Thoracic aorta (tissue), 2 donors: ENCODE measurements around the gene MCF2L. TPM values are rescaled to one million over a fixed set of nuclear protein-coding genes. Genes with fewer than 3 reads are reported as not detected.

Experiments used
- ATAC-seq: fragments of 150-250 bp; one replicate; pipeline ENCODE4 v1.8.0; 2017; ENCODE audit warnings: low read depth; ENCODE audit not compliant: insufficient number of reproducible peaks, low FRiP score
- DNase-seq: peaks from one replicate; pipeline ENCODE4 v3.0.0-alpha.2; 2020; ENCODE audit warnings: low spot score
- H3K27ac ChIP-seq, 2 donors: fragments of 200-600 bp; sonication (generic); 1 replicate in 1 of 2; 2 replicates in 1 of 2; pipeline ENCODE4 v1.5.1; 2016; ENCODE audit warnings: mild to moderate bottlenecking in 2 of 2, moderate library complexity in 2 of 2
- H3K27me3 ChIP-seq: fragments of 200-600 bp; sonication (generic); replicated peaks from 2 replicates; pipeline ENCODE4 v1.6.0; 2016; ENCODE audit warnings: mild to moderate bottlenecking; ENCODE audit not compliant: insufficient read depth
- H3K36me3 ChIP-seq: fragments of 200-600 bp; sonication (generic); one replicate; pipeline ENCODE4 v1.5.1; 2016
- H3K4me1 ChIP-seq, 2 donors: fragments of 200-600 bp; sonication (generic); 1 replicate in 1 of 2; 2 replicates in 1 of 2; pipeline versions ENCODE4 v1.5.1 to v1.6.0; 2016; ENCODE audit warnings: low read depth in 2 of 2, mild to moderate bottlenecking in 1 of 2; ENCODE audit not compliant: control insufficient read depth in 1 of 2
- H3K4me3 ChIP-seq: fragments of 200-600 bp; sonication (generic); 2 replicates; pipeline ENCODE4 v1.5.1; 2016; ENCODE audit warnings: mild to moderate bottlenecking
- H3K9me3 ChIP-seq: fragments of 200-600 bp; sonication (generic); 2 replicates; pipeline ENCODE4 v1.5.1; 2016
- total RNA-seq, 2 donors: library from RNA; depleted of rRNA; stranded (reverse); fragments of >200 nt; gene quantifications; one replicate each; pipeline versions ENCODE4 v1.1.0 to v1.2.3, GENCODE V29; 2016
- TF ChIP-seq, protein P1 (sequence below): fragments of 200-600 bp; sonication (generic); IDR thresholded peaks from one replicate; pipeline ENCODE4 v1.5.1; 2019; ENCODE audit warnings: antibody characterized with exemption

MCF2L gene
- total RNA-seq, 2 donors from 2014 or later = 34.9 to 49.2 TPM

DNA sequence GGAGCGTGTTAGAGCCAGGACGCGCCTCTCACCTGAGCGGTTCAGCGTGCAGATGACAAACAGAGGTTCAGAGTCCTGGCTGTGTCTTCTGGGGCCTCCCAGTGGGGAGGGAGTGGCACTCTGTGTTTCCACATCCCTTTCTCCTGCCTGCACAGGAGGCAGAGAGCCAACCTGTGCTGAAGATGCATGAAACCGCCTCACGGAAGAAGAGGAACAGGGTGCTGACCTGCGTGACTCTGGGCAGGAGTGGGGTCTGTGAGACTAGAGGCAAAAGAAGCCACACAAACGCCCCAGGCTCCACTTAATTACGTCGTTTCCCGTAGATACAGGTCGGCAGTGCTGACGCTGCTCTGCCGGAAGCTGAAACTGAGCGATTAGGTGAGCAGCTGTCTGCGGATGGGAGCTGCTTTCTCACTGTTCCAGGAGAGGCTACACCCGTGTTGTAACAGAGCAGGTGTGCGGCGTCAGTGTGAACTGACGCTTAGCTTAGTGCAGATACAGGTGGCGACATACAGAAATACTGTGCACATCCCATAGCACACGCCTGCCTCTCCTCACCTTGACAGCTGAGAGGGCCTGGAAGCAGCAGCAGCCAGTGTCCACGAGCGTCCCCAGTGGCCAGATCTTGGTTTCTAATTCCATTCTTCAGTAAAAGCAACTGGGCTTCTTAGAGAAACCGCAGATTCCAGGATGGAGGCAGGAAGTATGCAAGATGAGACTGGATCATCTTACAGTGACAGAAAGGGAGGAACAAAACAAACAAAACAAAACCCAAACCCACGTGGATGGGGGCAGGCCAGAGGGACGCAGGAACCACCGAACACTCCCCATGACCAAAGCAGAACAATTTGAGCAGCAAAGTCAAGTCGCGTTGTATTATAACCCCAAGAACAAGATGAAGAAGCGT, 37.7 kb upstream of the MCF2L start:
- no peaks in the 10 kb centered on the region for H3K9me3 ChIP-seq

DNA sequence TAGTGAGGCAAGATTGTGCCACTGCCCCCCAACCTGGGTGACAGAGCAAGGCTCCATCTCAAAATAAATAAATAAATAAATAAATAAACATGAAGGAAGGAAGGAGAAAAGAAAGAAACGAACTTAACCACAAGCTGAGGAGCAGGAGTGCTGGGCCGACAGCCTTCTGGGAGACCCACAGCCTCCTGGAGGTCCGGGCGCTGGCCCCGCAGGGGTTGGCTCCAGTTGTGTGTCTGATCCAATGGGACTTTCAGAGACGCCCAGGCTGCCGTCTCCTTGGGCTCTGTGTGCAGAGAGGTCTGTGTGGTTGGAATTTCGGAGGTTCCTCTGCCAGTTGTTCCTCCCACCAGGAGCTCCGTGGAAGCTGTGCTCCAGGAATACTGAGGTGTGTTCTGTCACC, 36.0 kb upstream of the MCF2L start:
- Histone ChIP-seq H3K4me1 (peaks cover 2 to 9% of the 10 kb centered on the region in 2 donors), H3K27ac (no peak overlapping the region), H3K9me3 (no peaks in the 10 kb centered on the region), H3K27me3 (no peaks in the 10 kb centered on the region), H3K36me3 (no peaks in the 10 kb centered on the region), H3K4me3 (no peak overlapping the region)
- ATAC-seq (no peak), DNase-seq (no peak)
- TF ChIP-seq, protein P1, sequence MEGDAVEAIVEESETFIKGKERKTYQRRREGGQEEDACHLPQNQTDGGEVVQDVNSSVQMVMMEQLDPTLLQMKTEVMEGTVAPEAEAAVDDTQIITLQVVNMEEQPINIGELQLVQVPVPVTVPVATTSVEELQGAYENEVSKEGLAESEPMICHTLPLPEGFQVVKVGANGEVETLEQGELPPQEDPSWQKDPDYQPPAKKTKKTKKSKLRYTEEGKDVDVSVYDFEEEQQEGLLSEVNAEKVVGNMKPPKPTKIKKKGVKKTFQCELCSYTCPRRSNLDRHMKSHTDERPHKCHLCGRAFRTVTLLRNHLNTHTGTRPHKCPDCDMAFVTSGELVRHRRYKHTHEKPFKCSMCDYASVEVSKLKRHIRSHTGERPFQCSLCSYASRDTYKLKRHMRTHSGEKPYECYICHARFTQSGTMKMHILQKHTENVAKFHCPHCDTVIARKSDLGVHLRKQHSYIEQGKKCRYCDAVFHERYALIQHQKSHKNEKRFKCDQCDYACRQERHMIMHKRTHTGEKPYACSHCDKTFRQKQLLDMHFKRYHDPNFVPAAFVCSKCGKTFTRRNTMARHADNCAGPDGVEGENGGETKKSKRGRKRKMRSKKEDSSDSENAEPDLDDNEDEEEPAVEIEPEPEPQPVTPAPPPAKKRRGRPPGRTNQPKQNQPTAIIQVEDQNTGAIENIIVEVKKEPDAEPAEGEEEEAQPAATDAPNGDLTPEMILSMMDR = no peak

More for the DNA sequence above, 37.7 kb upstream of the MCF2L start:
- TF ChIP-seq, protein P1 = peak; percentile 13
- Histone ChIP-seq H3K36me3 (no peaks in the 10 kb centered on the region), H3K4me1 (peaks cover 2 to 9% of the 10 kb centered on the region in 2 donors), H3K27me3 (no peaks in the 10 kb centered on the region), H3K4me3 (no peak overlapping the region), H3K27ac (no peak overlapping the region)
- ATAC-seq = no peak
- DNase-seq = no peak

DNA sequence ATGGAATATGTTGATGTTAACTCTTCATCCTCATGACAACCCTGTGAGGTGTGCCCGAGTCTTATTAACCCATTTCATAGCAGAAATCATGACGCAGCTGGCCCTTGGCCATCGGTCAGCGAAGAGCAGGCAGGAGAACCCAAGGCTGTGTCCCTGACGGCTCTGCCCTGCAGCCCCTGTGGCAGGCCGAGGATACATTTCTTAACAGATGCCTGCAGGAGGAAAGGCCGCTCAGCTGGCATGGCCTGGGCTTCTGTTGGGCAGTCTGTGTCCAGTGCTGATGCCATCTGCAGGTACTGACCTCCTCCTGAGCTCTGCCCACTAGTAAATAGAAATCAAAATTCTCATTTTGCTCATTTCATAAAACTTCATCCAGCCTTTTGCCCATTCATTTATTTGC, 35.4 kb upstream of the MCF2L start:
- no peak for DNase-seq
- H3K27me3 ChIP-seq = no peaks in the 10 kb centered on the region
- H3K4me3 ChIP-seq = no peak overlapping the region
- no peak for ATAC-seq
- TF ChIP-seq, protein P1 = no peak
- H3K27ac ChIP-seq = no peak overlapping the region
- no peaks in the 10 kb centered on the region for H3K36me3 ChIP-seq
- H3K4me1 ChIP-seq = peaks cover 2 to 9% of the 10 kb centered on the region in 2 donors
- no peaks in the 10 kb centered on the region for H3K9me3 ChIP-seq

DNA sequence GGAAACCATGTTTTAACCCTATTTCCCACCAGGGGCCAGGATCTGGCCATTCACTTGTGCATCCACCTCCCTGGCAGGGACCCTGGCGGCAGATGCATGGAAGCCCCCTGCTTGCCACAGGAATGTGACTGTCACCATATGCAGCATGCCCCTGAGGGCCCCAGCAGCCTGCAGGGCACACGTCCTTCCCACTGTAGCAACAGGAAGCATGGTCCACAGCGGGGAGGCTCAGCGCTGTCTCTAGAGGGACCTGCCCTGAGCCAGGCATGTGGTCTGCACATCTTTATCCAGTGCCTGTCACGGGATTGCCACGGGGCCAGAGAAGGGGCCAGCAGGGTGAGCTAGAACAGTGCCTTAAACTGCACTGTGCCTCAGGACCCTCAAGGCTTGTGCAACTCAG, 34.9 kb upstream of the MCF2L start:
- ATAC-seq (no peak), DNase-seq (no peak)
- Histone ChIP-seq H3K4me3 (no peak overlapping the region), H3K4me1 (peaks cover 2 to 5% of the 10 kb centered on the region in 2 donors), H3K27me3 (no peaks in the 10 kb centered on the region), H3K36me3 (no peaks in the 10 kb centered on the region), H3K9me3 (no peaks in the 10 kb centered on the region), H3K27ac (no peak overlapping the region)
- TF ChIP-seq, protein P1 = no peak

DNA sequence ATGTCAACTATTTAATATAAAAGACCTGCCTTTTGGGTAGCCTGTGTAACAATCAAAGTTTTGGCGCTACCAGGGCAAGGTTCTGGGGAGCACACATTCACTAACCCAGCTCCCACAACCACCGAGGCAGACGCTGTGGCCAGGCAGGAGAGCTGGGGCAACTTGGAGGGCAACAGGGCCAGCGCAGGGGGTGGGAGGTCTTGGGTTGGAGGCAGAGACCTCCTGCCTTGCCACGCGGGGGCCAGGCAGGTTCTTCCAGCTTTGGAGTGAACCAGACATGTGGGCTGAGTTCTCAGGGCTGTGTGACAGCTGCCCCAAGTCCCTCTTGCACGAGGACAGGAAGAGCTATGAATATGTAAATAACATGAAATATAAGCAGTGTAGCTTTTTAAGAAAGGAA, 30.3 kb upstream of the MCF2L start:
- Histone ChIP-seq H3K27ac (no peak overlapping the region), H3K4me3 (no peak overlapping the region), H3K36me3 (no peaks in the 10 kb centered on the region), H3K9me3 (no peaks in the 10 kb centered on the region), H3K27me3 (no peaks in the 10 kb centered on the region), H3K4me1 (peaks cover 6 to 9% of the 10 kb centered on the region in 2 donors)
- DNase-seq (no peak), ATAC-seq (no peak)
- TF ChIP-seq, protein P1 = no peak
